Panc1 (cell line): Measurements from ENCODE around the gene ZNF600.

Experiments
- POLR2AphosphoS5 ChIP-seq: IDR thresholded peaks from 2 replicates; pipeline ENCODE4 v1.6.1; 2012; ENCODE audit warnings: mild to moderate bottlenecking, low read depth, low read length, moderate library complexity
- TF ChIP-seq, protein P1 (sequence below): fragments of 450-650 bp; IDR thresholded peaks from 2 replicates; pipeline ENCODE4 v1.5.1; 2017; ENCODE audit warnings: mild to moderate bottlenecking

DNA sequence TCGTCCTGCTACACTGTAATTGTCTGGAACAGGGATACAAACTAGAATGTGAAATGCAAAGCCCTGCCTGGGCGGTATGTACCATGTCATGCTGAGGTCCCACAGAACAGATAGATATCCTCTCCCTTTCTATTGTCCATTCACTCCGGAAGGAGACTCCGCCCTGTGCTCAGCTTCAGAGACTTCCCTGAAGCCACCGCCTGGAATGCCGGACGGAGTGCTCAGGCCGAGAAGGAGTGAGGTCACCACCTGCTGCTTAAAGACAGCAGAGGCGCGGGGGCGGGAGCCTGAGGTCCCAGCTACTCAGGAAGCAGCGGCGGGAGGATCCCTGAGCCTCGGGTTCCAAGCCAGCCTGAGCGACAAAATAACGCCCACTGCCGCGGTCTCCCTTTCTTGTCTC lies 50.9 kb downstream of the ZNF600 start:
- no peak for TF ChIP-seq POLR2AphosphoS5
- TF ChIP-seq, protein P1, sequence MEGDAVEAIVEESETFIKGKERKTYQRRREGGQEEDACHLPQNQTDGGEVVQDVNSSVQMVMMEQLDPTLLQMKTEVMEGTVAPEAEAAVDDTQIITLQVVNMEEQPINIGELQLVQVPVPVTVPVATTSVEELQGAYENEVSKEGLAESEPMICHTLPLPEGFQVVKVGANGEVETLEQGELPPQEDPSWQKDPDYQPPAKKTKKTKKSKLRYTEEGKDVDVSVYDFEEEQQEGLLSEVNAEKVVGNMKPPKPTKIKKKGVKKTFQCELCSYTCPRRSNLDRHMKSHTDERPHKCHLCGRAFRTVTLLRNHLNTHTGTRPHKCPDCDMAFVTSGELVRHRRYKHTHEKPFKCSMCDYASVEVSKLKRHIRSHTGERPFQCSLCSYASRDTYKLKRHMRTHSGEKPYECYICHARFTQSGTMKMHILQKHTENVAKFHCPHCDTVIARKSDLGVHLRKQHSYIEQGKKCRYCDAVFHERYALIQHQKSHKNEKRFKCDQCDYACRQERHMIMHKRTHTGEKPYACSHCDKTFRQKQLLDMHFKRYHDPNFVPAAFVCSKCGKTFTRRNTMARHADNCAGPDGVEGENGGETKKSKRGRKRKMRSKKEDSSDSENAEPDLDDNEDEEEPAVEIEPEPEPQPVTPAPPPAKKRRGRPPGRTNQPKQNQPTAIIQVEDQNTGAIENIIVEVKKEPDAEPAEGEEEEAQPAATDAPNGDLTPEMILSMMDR = no peak
